ENCODE results near the gene TREML4. TPM values are rescaled to one million over a fixed set of nuclear protein-coding genes. Genes with fewer than 3 reads are reported as not detected.

Gene TREML4
- total and polyA plus RNA-seq, 2 of the 4 experiments (the other 2 are of a cell fraction): not detected

- DNase-seq (no peak), ATAC-seq (ENCODE audit: low read depth) (no peak)
- Histone ChIP-seq H3K4me1 (ENCODE audit: control insufficient read depth, insufficient read depth, low read length) (no peaks in the 10 kb centered on the region), H2AK9ac (replicated peaks; ENCODE audit: low read depth, low read length, poor library complexity) (no peak overlapping the region), H3K56ac (ENCODE audit: extremely low read depth, insufficient read depth, low read length) (no peak overlapping the region), H3K4me3 (ENCODE audit: insufficient read depth, low read depth, low read length) (no peak overlapping the region), H3K9ac (ENCODE audit: low read depth, low read length) (no peak overlapping the region), H2BK120ac (ENCODE audit: low read depth, low read length) (no peak overlapping the region), H3K18ac (ENCODE audit: low read depth, low read length) (no peak overlapping the region), H4K20me1 (ENCODE audit: insufficient read depth, low read length) (no peaks in the 10 kb centered on the region), H3K4ac (ENCODE audit: low read depth, low read length) (no peak overlapping the region), H3K27ac (ENCODE audit: insufficient read depth, low read length) (no peak overlapping the region), H3K27me3 (ENCODE audit: control insufficient read depth, insufficient read depth, low read length) (no peaks in the 10 kb centered on the region; the same call in 1 of the 2 replicates), H2BK20ac (ENCODE audit: low read depth, low read length) (no peak overlapping the region), H2BK15ac (ENCODE audit: low read depth, low read length) (no peak overlapping the region), H4K91ac (ENCODE audit: insufficient read depth, low read depth, low read length) (no peak overlapping the region), H4K5ac (ENCODE audit: low read depth, low read length) (no peak overlapping the region), H2AFZ (replicated peaks; ENCODE audit: low read length, poor library complexity) (no peak overlapping the region), H2AK5ac (ENCODE audit: low read depth, low read length) (no peak overlapping the region), H4K8ac (ENCODE audit: low read depth in 2 of 2, low read length in 2 of 2) (no peak overlapping the region), H3K4me2 (ENCODE audit: low read depth, low read length) (no peak overlapping the region), H3K23ac (ENCODE audit: low read depth, low read length) (no peak overlapping the region), H3K9me1 (ENCODE audit: insufficient read depth, low read length) (no peaks in the 10 kb centered on the region), H3K9me3 (ENCODE audit: control insufficient read depth, insufficient read depth, low read length) (no peaks in the 10 kb centered on the region), H3K79me1 (ENCODE audit: low read depth in 1 of 2, low read length in 2 of 2) (no peaks in the 10 kb centered on the region), H2BK5ac (ENCODE audit: low read depth, low read length, poor library complexity, severe bottlenecking) (no peak overlapping the region), H3K14ac (replicated peaks; ENCODE audit: low read depth, low read length) (no peak overlapping the region), H3K36me3 (ENCODE audit: control insufficient read depth, insufficient read depth, low read length) (no peaks in the 10 kb centered on the region)
- ChIA-PET POLR2A (ENCODE audit: unreplicated experiment) (no interaction called here), CTCF (no interaction called here)
- no TSS peak for BruUV-seq (replicated peaks)
- in situ Hi-C loops (cut with MboI; ENCODE audit: low sequenced_read_pairs) (no loop called here), dilution Hi-C loops (cut with HindIII; ENCODE audit: low sequenced_read_pairs, unreplicated experiment) (no loop called here), intact Hi-C loops (cut with micrococcal nuclease) (no loop called here)
- no CpG with 5 or more reads among the region's 2 CpGs for WGBS, 2 experiments (ENCODE audit: extremely low coverage in 2 of 2, insufficient read length in 1 of 2)
- TF ChIP-seq BHLHE40 (IDR thresholded peaks at IDR 0.05; ENCODE audit: low read depth, low read length) (no peak), ELK1 (IDR thresholded peaks at IDR 0.05; ENCODE audit: borderline replicate concordance, low read depth, low read length) (no peak), RCOR1 (IDR thresholded peaks at IDR 0.05; ENCODE audit: insufficient replicate concordance, low read length) (no peak), CHD1 (IDR thresholded peaks at IDR 0.05; ENCODE audit: low read depth, low read length) (no peak), FOS (IDR thresholded peaks at IDR 0.05; ENCODE audit: low read depth, low read length) (no peak), MAFK (IDR thresholded peaks at IDR 0.05; ENCODE audit: low read depth, low read length) (no peak), SMC3 (IDR thresholded peaks at IDR 0.05; ENCODE audit: low read depth, low read length) (no peak), CEBPB (IDR thresholded peaks at IDR 0.05; ENCODE audit: low read depth, low read length) (no peak)
- TF ChIP-seq, protein P1, sequence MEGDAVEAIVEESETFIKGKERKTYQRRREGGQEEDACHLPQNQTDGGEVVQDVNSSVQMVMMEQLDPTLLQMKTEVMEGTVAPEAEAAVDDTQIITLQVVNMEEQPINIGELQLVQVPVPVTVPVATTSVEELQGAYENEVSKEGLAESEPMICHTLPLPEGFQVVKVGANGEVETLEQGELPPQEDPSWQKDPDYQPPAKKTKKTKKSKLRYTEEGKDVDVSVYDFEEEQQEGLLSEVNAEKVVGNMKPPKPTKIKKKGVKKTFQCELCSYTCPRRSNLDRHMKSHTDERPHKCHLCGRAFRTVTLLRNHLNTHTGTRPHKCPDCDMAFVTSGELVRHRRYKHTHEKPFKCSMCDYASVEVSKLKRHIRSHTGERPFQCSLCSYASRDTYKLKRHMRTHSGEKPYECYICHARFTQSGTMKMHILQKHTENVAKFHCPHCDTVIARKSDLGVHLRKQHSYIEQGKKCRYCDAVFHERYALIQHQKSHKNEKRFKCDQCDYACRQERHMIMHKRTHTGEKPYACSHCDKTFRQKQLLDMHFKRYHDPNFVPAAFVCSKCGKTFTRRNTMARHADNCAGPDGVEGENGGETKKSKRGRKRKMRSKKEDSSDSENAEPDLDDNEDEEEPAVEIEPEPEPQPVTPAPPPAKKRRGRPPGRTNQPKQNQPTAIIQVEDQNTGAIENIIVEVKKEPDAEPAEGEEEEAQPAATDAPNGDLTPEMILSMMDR (conservative IDR thresholded peaks at IDR 0.05; ENCODE audit: low read depth, low read length): no peak
These were observed 41.0 kb downstream of the TREML4 start for GRCh38 chr6:41269166-41269565.
